ENCODE results near the gene ZDHHC16. TPM values are rescaled to one million over a fixed set of nuclear protein-coding genes. Genes with fewer than 3 reads are reported as not detected.

The ZDHHC16 gene
- total and polyA plus RNA-seq, 10 donors = 14.0 to 26.1 (median 24.9) TPM

- intact Hi-C loops (cut with DNase I; ENCODE audit: low total_unique reads) = no loop called here
- peak overlapping the region; percentile 60 to 99 (median 86) for H3K4me3 ChIP-seq
- peak overlapping the region; percentile 79 to 95 (median 94) for H3K27ac ChIP-seq
- H3K27me3 ChIP-seq (replicated peaks in 1 of 7) = no peaks in the 10 kb centered on the region
- no peak for DNase-seq
- peaks cover 23 to 75% (median 46%) of the 10 kb centered on the region in 6 donors for H3K4me1 ChIP-seq
- no peaks in the 10 kb centered on the region for H3K9me3 ChIP-seq
- TF ChIP-seq POLR2AphosphoS5 (IDR thresholded peaks at IDR 0.05) = no peak
- TF ChIP-seq POLR2A (IDR thresholded peaks at IDR 0.05) = no peak
- no peak for TF ChIP-seq CTCF (IDR thresholded peaks at IDR 0.05 in 8 of 11, conservative IDR thresholded peaks at IDR 0.05 in 3 of 11)
- H3K36me3 ChIP-seq = peaks cover 0 to 30% (median 26%) of the 10 kb centered on the region in 6 donors
- WGBS, 5 donors = 15 to 28% (median 23%) methylated on average over 34 of the region's 34 CpGs
Measured at GRCh38 chr10:97426776-97427570, 19.0 kb upstream of the ZDHHC16 start.

GRCh38 chr10:97427571-97428179, 18.3 kb upstream of the ZDHHC16 start:
- intact Hi-C loops (cut with DNase I; ENCODE audit: low total_unique reads) = no loop called here
- peak overlapping the region in 7 of 8 donors; percentile 58 to 95 (median 94) for H3K27ac ChIP-seq
- 26 to 53% (median 32%) methylated on average over 9 of the region's 9 CpGs for WGBS, 5 donors
- peaks cover 0 to 35% (median 28%) of the 10 kb centered on the region in 6 donors for H3K36me3 ChIP-seq
- peaks cover 23 to 68% (median 46%) of the 10 kb centered on the region in 6 donors for H3K4me1 ChIP-seq
- TF ChIP-seq POLR2AphosphoS5 (IDR thresholded peaks at IDR 0.05) (no peak), CTCF (IDR thresholded peaks at IDR 0.05 in 8 of 11, conservative IDR thresholded peaks at IDR 0.05 in 3 of 11) (no peak), POLR2A (IDR thresholded peaks at IDR 0.05) (no peak)
- no peaks in the 10 kb centered on the region for H3K9me3 ChIP-seq
- DNase-seq = no peak
- peak overlapping the region; percentile 60 to 99 (median 86) for H3K4me3 ChIP-seq
- no peaks in the 10 kb centered on the region for H3K27me3 ChIP-seq (replicated peaks in 1 of 7)

- Histone ChIP-seq H3K4me3 (peak overlapping the region in 3 of 8 donors; percentile 97 to 99 (median 98)), H3K36me3 (peaks cover 0 to 43% (median 32%) of the 10 kb centered on the region in 6 donors), H3K27ac (peak overlapping the region in 6 of 8 donors; percentile 58 to 95 (median 94)), H3K9me3 (no peaks in the 10 kb centered on the region), H3K27me3 (replicated peaks in 1 of 7) (no peaks in the 10 kb centered on the region), H3K4me1 (peaks cover 23 to 59% (median 41%) of the 10 kb centered on the region in 6 donors)
- 38 to 72% (median 57%) methylated on average over 4 of the region's 4 CpGs for WGBS, 5 donors
- intact Hi-C loops (cut with DNase I; ENCODE audit: low total_unique reads) = no loop called here
- no peak for DNase-seq
- no peak for TF ChIP-seq POLR2AphosphoS5 (IDR thresholded peaks at IDR 0.05)
- no peak for TF ChIP-seq CTCF (IDR thresholded peaks at IDR 0.05 in 8 of 11, conservative IDR thresholded peaks at IDR 0.05 in 3 of 11)
- no peak for TF ChIP-seq POLR2A (IDR thresholded peaks at IDR 0.05)
Measured at GRCh38 chr10:97428572-97428981, 17.4 kb upstream of the ZDHHC16 start.

GRCh38 chr10:97434055-97434454, 11.9 kb upstream of the ZDHHC16 start:
- Histone ChIP-seq H3K4me3 (no peak overlapping the region), H3K27ac (no peak overlapping the region), H3K36me3 (peaks cover 4 to 97% (median 83%) of the 10 kb centered on the region in 6 donors), H3K9me3 (no peaks in the 10 kb centered on the region), H3K27me3 (replicated peaks in 1 of 7) (no peaks in the 10 kb centered on the region), H3K4me1 (peaks cover 0 to 11% (median 5%) of the 10 kb centered on the region in 6 donors)
- TF ChIP-seq CTCF (IDR thresholded peaks at IDR 0.05 in 8 of 11, conservative IDR thresholded peaks at IDR 0.05 in 3 of 11) = no peak
- TF ChIP-seq POLR2A (IDR thresholded peaks at IDR 0.05) = no peak
- TF ChIP-seq POLR2AphosphoS5 (IDR thresholded peaks at IDR 0.05) = no peak
- DNase-seq = no peak
- intact Hi-C loops (cut with DNase I; ENCODE audit: low total_unique reads) = no loop called here

Data from spleen (tissue), 11 donors.